OCI-LY1 (cell line): ENCODE measurements around the gene CRYBG3.

Source experiments
- CTCF ChIP-seq: fragments of 200-600 bp; sonication (generic), shearing (Covaris generic); IDR thresholded peaks from 2 replicates; pipeline ENCODE4 v1.5.1; 2017; ENCODE audit warnings: mild to moderate bottlenecking, antibody characterized with exemption, low read length, moderate library complexity, mixed read lengths
- EZH2 ChIP-seq: fragments of 200-600 bp; sonication (generic), shearing (Covaris generic); IDR thresholded peaks from 2 replicates; pipeline ENCODE4 v1.8.0; 2017; ENCODE audit warnings: borderline replicate concordance, mixed run types, mild to moderate bottlenecking, antibody characterized with exemption, low read length, moderate library complexity, mixed read lengths

- TF ChIP-seq CTCF (no peak), EZH2 (no peak)
These were observed 73.4 kb downstream of the CRYBG3 start for GRCh38 chr3:97895216-97895615.
